ENCODE measurements around the gene PSAT1.
A peak's percentile ranks its signal among the peaks of the same experiment; 100 is the strongest.
"Not testable (repeated sequence)": the region's sequence is repeated elsewhere in the genome, so short reads cannot be mapped to it uniquely, and the experiment has no call there.

PSAT1 gene

DNA sequence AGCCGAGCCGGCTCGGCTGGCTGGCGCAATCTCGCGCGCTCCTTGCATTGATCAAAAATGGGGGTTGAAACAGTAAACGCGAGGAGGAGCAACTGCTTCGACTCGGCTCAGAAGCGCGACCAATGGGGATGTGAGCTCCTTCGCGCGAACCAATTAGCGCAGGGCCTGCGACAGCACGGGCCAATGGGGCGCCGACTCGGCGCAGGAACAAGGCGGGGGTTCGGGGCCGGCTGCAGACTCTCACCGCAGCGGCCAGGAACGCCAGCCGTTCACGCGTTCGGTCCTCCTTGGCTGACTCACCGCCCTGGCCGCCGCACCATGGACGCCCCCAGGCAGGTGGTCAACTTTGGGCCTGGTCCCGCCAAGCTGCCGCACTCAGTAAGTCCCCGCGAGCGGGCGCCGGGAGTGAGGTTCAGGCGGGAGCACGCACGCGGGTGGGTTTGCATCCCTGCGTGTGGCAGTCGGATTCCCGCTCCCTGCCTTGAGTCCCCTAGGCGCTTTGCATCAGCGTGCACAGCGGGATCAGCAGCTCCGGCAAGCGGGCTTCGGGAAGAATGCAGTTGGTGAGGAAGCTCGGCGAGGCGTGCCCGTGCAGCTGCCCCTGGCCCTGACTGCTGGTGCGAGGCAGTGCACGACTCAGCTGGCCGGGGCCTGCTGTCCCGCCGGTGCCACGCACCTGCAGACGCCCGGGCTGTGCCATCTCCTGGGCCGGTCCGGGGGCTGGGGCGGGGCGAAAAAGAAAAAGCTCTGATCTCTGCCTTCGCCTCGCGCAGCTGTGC lies at the start of gene PSAT1:
PSAT1 (plus strand) TSS at position 233 of the 779 bp plus-strand sequence; CDS start at position 319, 86 bp downstream.
- DNase-seq = peak; percentile 90

GRCh38 chr9:78248635-78249034 lies 48.3 kb upstream of the PSAT1 start:
- no peak for DNase-seq

GRCh38 chr9:78249542-78249941 lies 47.4 kb upstream of the PSAT1 start:
- no peak for DNase-seq

DNA sequence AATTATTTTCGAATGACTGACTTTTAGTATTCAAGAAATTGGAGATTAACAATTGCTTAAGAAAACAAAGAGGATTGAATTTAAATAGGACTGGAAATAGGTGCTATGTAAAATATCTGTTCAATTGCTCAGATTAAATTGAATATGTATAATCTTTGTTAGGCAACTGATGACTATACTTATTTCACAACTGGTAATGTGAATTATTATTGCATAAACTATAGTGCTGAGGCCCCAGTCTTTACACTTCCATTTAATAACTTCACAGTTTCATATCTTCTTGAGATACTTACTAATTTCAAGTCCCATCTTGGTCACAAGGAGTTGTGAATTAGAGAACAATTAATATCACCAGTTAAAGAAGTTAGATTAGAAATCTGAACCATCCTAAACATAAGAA lies 44.3 kb upstream of the PSAT1 start:
- DNase-seq = no peak

- DNase-seq = no peak
These were observed 43.6 kb upstream of the PSAT1 start for GRCh38 chr9:78253285-78253684.

GRCh38 chr9:78261403-78262001 lies 35.4 kb upstream of the PSAT1 start:
- DNase-seq = no peak

- no peak for DNase-seq
These were observed 34.3 kb upstream of the PSAT1 start for GRCh38 chr9:78262655-78263054.

DNA sequence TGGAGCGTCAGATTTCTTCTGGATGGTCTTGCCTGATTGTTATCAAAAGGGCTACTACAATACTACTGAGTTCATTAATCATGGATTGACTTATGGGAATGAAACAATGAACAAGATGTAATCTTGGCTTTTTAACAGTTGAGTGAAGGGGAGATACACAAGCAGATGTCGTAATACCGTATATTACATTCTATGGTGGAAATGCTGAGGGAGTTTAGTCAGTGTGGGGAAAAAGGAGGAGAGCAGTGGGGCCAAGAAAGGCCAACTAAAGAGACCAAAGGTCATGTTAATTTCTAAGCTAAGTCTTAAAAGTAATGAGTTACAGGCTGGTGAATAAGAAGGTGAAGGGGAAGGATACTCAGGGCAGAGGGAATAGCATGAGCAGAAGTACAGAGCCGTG lies 29.0 kb upstream of the PSAT1 start:
- no peak for DNase-seq

DNA sequence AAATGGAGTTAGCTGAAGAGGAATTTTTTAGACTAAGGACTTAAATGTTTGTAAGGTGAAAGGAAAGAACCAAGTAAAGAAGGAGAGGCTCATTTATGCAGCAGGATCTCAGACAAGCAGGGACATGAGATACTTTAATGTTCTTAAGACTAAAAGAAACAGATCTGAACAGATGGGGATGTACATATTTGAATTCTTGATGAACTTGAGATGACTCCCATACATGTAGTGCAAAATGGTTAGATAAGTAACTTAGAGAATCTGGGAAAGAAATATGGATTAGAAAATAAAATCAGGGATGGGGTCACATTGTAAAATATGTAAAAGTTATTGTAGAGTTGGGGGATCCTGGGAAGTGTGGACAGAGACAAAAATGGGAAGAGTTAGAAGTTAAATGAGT lies 27.1 kb upstream of the PSAT1 start:
- no peak for DNase-seq

GRCh38 chr9:78272307-78272706 lies 24.6 kb upstream of the PSAT1 start:
- DNase-seq = no peak

GRCh38 chr9:78273761-78274160 lies 23.2 kb upstream of the PSAT1 start:
- no peak for DNase-seq

- no peak for DNase-seq
These were observed 18.6 kb upstream of the PSAT1 start for GRCh38 chr9:78278177-78278777.

DNA sequence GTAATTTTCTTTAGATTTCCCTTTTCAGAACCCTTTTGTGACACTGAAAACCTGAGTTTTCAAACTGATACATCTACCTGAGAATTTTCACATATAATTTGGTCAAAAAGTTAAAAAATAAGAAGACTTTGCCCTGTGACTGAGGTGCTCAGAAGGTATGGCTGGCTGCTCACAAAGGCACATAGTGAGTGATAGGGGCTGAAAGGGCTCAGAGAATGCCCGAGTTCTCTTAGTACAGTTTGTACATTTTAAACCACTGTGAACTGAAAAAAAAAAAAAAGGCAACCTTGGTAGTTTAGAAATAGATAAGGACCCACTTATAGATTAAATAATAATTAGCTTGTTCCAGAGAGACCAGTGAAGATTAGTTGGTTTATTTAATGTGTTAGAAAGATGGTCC lies 18.1 kb upstream of the PSAT1 start:
- DNase-seq = no peak

GRCh38 chr9:78280982-78281668 lies 15.8 kb upstream of the PSAT1 start:
- DNase-seq = no peak

- not testable (repeated sequence) for DNase-seq
These were observed 12.7 kb upstream of the PSAT1 start for GRCh38 chr9:78284181-78284580.

DNA sequence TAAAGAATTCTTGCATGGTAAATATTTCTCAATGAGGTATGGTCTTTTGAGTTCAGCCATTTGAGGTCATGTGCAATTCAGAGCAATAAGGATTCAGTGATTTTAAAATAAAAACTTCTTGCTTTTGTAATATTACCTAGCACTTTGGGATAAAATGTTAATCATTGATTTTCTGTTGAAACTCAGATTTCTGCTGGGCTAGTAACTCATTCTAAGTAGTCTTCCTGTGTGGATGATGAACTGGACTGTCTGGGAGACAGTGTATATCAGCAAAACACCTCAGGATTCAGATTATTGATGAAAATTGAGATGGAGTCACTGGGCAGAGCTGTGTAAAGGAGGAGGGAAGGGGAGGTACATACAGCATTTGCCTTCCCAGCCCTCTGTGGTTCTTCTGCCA lies 10.8 kb upstream of the PSAT1 start:
- no peak for DNase-seq

DNA sequence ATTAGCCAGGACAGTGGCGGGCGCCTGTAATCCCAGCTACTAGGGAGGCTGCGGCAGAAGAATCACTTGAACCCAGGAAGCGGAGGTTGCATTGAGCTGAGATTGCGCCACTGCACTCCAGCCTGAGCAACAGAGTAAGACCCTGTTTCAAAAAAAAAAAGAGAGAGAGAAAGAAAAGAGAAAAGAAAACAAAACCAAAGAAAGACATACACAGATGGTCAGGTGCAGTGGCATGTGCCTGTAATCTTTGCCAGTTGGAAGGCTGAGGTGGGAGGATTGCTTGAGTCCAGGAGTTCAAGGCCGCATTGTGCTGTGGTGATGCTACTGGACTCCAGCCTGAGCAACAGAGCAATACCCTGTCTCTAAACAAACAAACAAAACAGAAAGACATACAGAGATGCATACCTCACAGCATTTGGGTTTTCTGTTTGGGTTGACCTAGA lies 10.0 kb upstream of the PSAT1 start:
- no peak for DNase-seq

GRCh38 chr9:78288214-78288892 lies 8.6 kb upstream of the PSAT1 start:
- DNase-seq = no peak

DNA sequence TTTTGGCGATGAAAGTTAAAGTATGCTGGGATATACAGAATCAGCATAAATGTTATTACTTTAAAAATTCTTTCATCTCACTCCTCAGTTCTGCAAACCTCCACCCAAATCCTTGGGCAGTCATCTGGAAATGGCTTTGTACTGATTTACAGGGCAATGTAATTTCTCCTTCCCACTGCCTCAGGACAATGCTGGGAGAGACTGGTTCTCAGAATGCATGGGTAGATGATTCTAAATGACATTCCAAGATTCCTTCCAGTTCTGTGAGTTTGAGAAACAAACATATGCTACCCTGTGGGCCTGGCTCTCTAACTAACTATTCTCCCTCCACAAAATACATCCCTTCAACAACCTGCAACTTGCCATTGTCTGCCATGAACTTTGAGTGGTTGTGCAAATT lies 7.5 kb upstream of the PSAT1 start:
- no peak for DNase-seq

- DNase-seq = no peak
These were observed 5.5 kb upstream of the PSAT1 start for GRCh38 chr9:78291240-78291925.

GRCh38 chr9:78292026-78292425 lies 4.9 kb upstream of the PSAT1 start:
- no peak for DNase-seq

GRCh38 chr9:78292716-78293497 lies 4.0 kb upstream of the PSAT1 start:
- no peak for DNase-seq

All from stimulated activated CD4-positive, alpha-beta T cell treated with anti-CD3 and anti-CD28 coated beads, Interleukin-4, amount 100 ng/mL, for 1 hour (primary cell).